Pancreas (tissue), 8 donors: ENCODE measurements around the gene IL11. TPM values are rescaled to one million over a fixed set of nuclear protein-coding genes. Genes with fewer than 3 reads are reported as not detected.

ENCODE experiments used
- polyA plus RNA-seq, 2 donors: library from polyadenylated mRNA; stranded (reverse); fragments of 200-250 nt; gene quantifications; one replicate each; pipeline ENCODE4 v1.2.3, GENCODE V29; 2013
- total RNA-seq, 6 donors: library from RNA; stranded (reverse); fragmentation: NEBNext Ultra II Directional in 4 of 6; extraction: Animal tissue kit (Norgen Biotek cat#: 25700) in 4 of 6; gene quantifications; one replicate each; pipeline versions ENCODE4 v1.2.1 to v1.2.4, GENCODE V29; 2021 to 2023
- donor health status: healthy with polysubstance abuse.
- donor health status: DM: no; HTN: no; CAD: no; lungs with moderate emphysema.
- donor health status: DM: no; HTN: no; CAD: no.
- donor health status: Bipolar disorder and iron deficiency.
- donor health status: DM: yes; HTN: yes; CAD: no.
- donor health status: DM: no; HTN: no; CAD: no.
- donor health status: DM: no; HTN: no; CAD: no.
- donor health status: DM: yes; HTN: yes; CAD: no.

IL11 gene
- total and polyA plus RNA-seq, 8 donors: 0.16 to 0.41 (median 0.20) TPM; not detected in 3

Other genes with a start within 250 kb of the IL11 start
- under 1 TPM in 1 of 6 donors, not detected in 5; 0.54 TPM for gene TNNT1, start 221.3 kb downstream of the IL11 start, total RNA-seq
- 1 to 10 TPM in 1 of 2 donors, not detected in 1; 4.0 TPM for gene TNNT1, start 221.3 kb downstream of the IL11 start, polyA plus RNA-seq
- gene TNNI3, start 212.7 kb downstream of the IL11 start, total RNA-seq: 1 to 10 TPM in 1 of 6 donors, under 1 TPM in 1, not detected in 4; 0.66 to 4.1 TPM
- gene TNNI3, start 212.7 kb downstream of the IL11 start, polyA plus RNA-seq: 1 to 10 TPM; 2.2 to 2.9 TPM
- gene DNAAF3, start 203.8 kb downstream of the IL11 start, total RNA-seq: 1 to 10 TPM; 1.2 to 3.2 (median 2.5) TPM
- gene DNAAF3, start 203.8 kb downstream of the IL11 start, polyA plus RNA-seq: 1 to 10 TPM; 3.0 to 3.3 TPM
- gene SYT5, start 190.2 kb downstream of the IL11 start, total RNA-seq: 1 to 10 TPM in 5 of 6 donors, under 1 TPM in 1; 0.88 to 3.7 (median 1.7) TPM
- 10 to 100 TPM; 10.6 to 41.1 TPM for gene SYT5, start 190.2 kb downstream of the IL11 start, polyA plus RNA-seq
- gene PTPRH, start 161.0 kb downstream of the IL11 start, total RNA-seq: 10 to 100 TPM in 2 of 6 donors, 1 to 10 TPM in 4; 5.1 to 15.3 (median 8.8) TPM
- 1 to 10 TPM; 5.8 to 8.0 TPM for gene PTPRH, start 161.0 kb downstream of the IL11 start, polyA plus RNA-seq
- 1 to 10 TPM; 1.0 to 1.8 (median 1.5) TPM for gene TMEM86B, start 141.7 kb downstream of the IL11 start, total RNA-seq
- gene TMEM86B, start 141.7 kb downstream of the IL11 start, polyA plus RNA-seq: 10 to 100 TPM; 14.4 to 27.3 TPM
- 10 to 100 TPM; 15.3 to 31.4 (median 18.9) TPM for gene PPP6R1, start 111.4 kb downstream of the IL11 start, total RNA-seq
- gene PPP6R1, start 111.4 kb downstream of the IL11 start, polyA plus RNA-seq: 10 to 100 TPM; 27.0 to 33.1 TPM
- gene HSPBP1, start 90.4 kb downstream of the IL11 start, total RNA-seq: 10 to 100 TPM in 4 of 6 donors, 1 to 10 TPM in 2; 7.0 to 16.6 (median 12.3) TPM
- gene HSPBP1, start 90.4 kb downstream of the IL11 start, polyA plus RNA-seq: 10 to 100 TPM; 26.4 to 29.5 TPM
- gene BRSK1, start 86.5 kb downstream of the IL11 start, total RNA-seq: 1 to 10 TPM in 3 of 6 donors, under 1 TPM in 3; 0.46 to 2.5 (median 1.1) TPM
- 1 to 10 TPM; 4.8 to 9.2 TPM for gene BRSK1, start 86.5 kb downstream of the IL11 start, polyA plus RNA-seq
- 1 to 10 TPM in 1 of 6 donors, under 1 TPM in 2, not detected in 3; 0.32 to 1.3 (median 0.83) TPM for gene TMEM150B, start 45.1 kb downstream of the IL11 start, total RNA-seq
- gene TMEM150B, start 45.1 kb downstream of the IL11 start, polyA plus RNA-seq: under 1 TPM in 1 of 2 donors, not detected in 1; 0.14 TPM
- 10 to 100 TPM in 2 of 6 donors, 1 to 10 TPM in 4; 4.3 to 12.6 (median 6.9) TPM for gene KMT5C, start 30.6 kb downstream of the IL11 start, total RNA-seq
- gene KMT5C, start 30.6 kb downstream of the IL11 start, polyA plus RNA-seq: 10 to 100 TPM; 22.3 to 27.4 TPM
- under 1 TPM in 1 of 6 donors, not detected in 5; 0.62 TPM for gene COX6B2, start 15.7 kb downstream of the IL11 start, total RNA-seq
- under 1 TPM; 0.28 to 0.42 TPM for gene COX6B2, start 15.7 kb downstream of the IL11 start, polyA plus RNA-seq
- gene GARIN5B, start 7.2 kb downstream of the IL11 start, total RNA-seq: not detected
- not detected for gene GARIN5B, start 7.2 kb downstream of the IL11 start, polyA plus RNA-seq
- gene TMEM190, start 6.4 kb upstream of the IL11 start, total RNA-seq: not detected
- gene TMEM190, start 6.4 kb upstream of the IL11 start, polyA plus RNA-seq: under 1 TPM in 1 of 2 donors, not detected in 1; 0.45 TPM
- gene TMEM238, start 13.8 kb upstream of the IL11 start, total RNA-seq: 10 to 100 TPM; 14.7 to 32.7 (median 21.3) TPM
- gene TMEM238, start 13.8 kb upstream of the IL11 start, polyA plus RNA-seq: under 1 TPM; 0.42 TPM
- 1,000 to 10,000 TPM in 1 of 6 donors, 100 to 1,000 TPM in 5; 420 to 1,198 (median 819) TPM for gene RPL28, start 15.5 kb upstream of the IL11 start, total RNA-seq
- gene RPL28, start 15.5 kb upstream of the IL11 start, polyA plus RNA-seq: 1,000 to 10,000 TPM in 1 of 2 donors, 100 to 1,000 TPM in 1; 738 to 1,109 TPM
- gene UBE2S, start 37.3 kb upstream of the IL11 start, total RNA-seq: 1 to 10 TPM; 2.0 to 7.3 (median 5.1) TPM
- 1 to 10 TPM; 3.6 to 5.0 TPM for gene UBE2S, start 37.3 kb upstream of the IL11 start, polyA plus RNA-seq
- gene SHISA7, start 72.8 kb upstream of the IL11 start, total RNA-seq: under 1 TPM in 3 of 6 donors, not detected in 3; 0.05 to 0.16 (median 0.06) TPM
- gene SHISA7, start 72.8 kb upstream of the IL11 start, polyA plus RNA-seq: under 1 TPM; 0.04 to 0.33 TPM
- 10 to 100 TPM; 13.0 to 23.9 (median 20.9) TPM for gene ISOC2, start 91.2 kb upstream of the IL11 start, total RNA-seq
- gene ISOC2, start 91.2 kb upstream of the IL11 start, polyA plus RNA-seq: 10 to 100 TPM; 38.3 to 43.9 TPM
- not detected for gene C19orf85, start 94.3 kb upstream of the IL11 start, total RNA-seq
- gene C19orf85, start 94.3 kb upstream of the IL11 start, polyA plus RNA-seq: not detected
- gene ZNF628, start 106.2 kb upstream of the IL11 start, total RNA-seq: 1 to 10 TPM; 3.4 to 6.2 (median 4.1) TPM
- gene ZNF628, start 106.2 kb upstream of the IL11 start, polyA plus RNA-seq: 1 to 10 TPM; 2.6 to 7.8 TPM
- 10 to 100 TPM in 1 of 6 donors, 1 to 10 TPM in 5; 5.8 to 10.1 (median 7.5) TPM for gene NAT14, start 114.7 kb upstream of the IL11 start, total RNA-seq
- 10 to 100 TPM; 27.9 to 32.4 TPM for gene NAT14, start 114.7 kb upstream of the IL11 start, polyA plus RNA-seq
- gene SSC5D, start 118.0 kb upstream of the IL11 start, total RNA-seq: 1 to 10 TPM in 4 of 6 donors, under 1 TPM in 2; 0.60 to 5.3 (median 1.4) TPM
- gene SSC5D, start 118.0 kb upstream of the IL11 start, polyA plus RNA-seq: 1 to 10 TPM in 1 of 2 donors, under 1 TPM in 1; 0.77 to 2.1 TPM
- under 1 TPM in 1 of 6 donors, not detected in 5; 0.43 TPM for gene SBK2, start 166.7 kb upstream of the IL11 start, total RNA-seq
- gene SBK2, start 166.7 kb upstream of the IL11 start, polyA plus RNA-seq: under 1 TPM; 0.28 to 0.46 TPM
- gene SBK3, start 175.1 kb upstream of the IL11 start, total RNA-seq: under 1 TPM in 2 of 6 donors, not detected in 4; 0.19 to 0.28 TPM
- gene SBK3, start 175.1 kb upstream of the IL11 start, polyA plus RNA-seq: under 1 TPM; 0.11 to 0.16 TPM
- 10 to 100 TPM in 1 of 6 donors, 1 to 10 TPM in 5; 6.5 to 12.7 (median 9.2) TPM for gene ZNF579, start 210.4 kb upstream of the IL11 start, total RNA-seq
- 10 to 100 TPM; 11.6 to 16.1 TPM for gene ZNF579, start 210.4 kb upstream of the IL11 start, polyA plus RNA-seq
- gene FIZ1, start 229.1 kb upstream of the IL11 start, total RNA-seq: 10 to 100 TPM in 2 of 6 donors, 1 to 10 TPM in 4; 6.8 to 12.1 (median 8.9) TPM
- gene FIZ1, start 229.1 kb upstream of the IL11 start, polyA plus RNA-seq: 10 to 100 TPM; 12.6 TPM
- 10 to 100 TPM; 17.1 to 37.0 (median 33.1) TPM for gene ZNF524, start 229.8 kb upstream of the IL11 start, total RNA-seq
- 10 to 100 TPM; 26.7 to 79.4 TPM for gene ZNF524, start 229.8 kb upstream of the IL11 start, polyA plus RNA-seq
- 1 to 10 TPM; 6.6 to 9.0 (median 7.8) TPM for gene ZNF865, start 235.2 kb upstream of the IL11 start, total RNA-seq
- 1 to 10 TPM; 5.7 to 9.7 TPM for gene ZNF865, start 235.2 kb upstream of the IL11 start, polyA plus RNA-seq